AG04449 (cell line): ENCODE measurements around the gene SLC47A1.

Source experiments
- CTCF ChIA-PET: fragments of 350-600 bp; formaldehyde crosslinking; extraction: SDS; loops from one replicate; lab custom pipeline; 2021; ENCODE audit warnings: antibody characterized with exemption; lab: Yijun Ruan, JAX
- POLR2A ChIA-PET: fragments of 400-600, 350-600 bp; formaldehyde crosslinking; extraction: SDS; loops from one replicate; lab custom pipeline; 2020; ENCODE audit warnings: antibody characterized with exemption, inconsistent platforms; lab: Yijun Ruan, JAX
- DNase-seq: peaks from one replicate; pipeline ENCODE4 v3.0.0-alpha.2; 2010; ENCODE audit warnings: low read depth, low spot score
- H3K4me3 ChIP-seq: 2 replicates; pipeline ENCODE4 v1.5.1; 2011; ENCODE audit warnings: low read depth, mild to moderate bottlenecking, control low read depth, low read length
- CTCF ChIP-seq: IDR thresholded peaks from one replicate; pipeline ENCODE4 v1.5.1; 2011; ENCODE audit warnings: mild to moderate bottlenecking, moderate library complexity, low read length, control low read depth, inconsistent platforms; ENCODE audit not compliant: insufficient read depth; ENCODE audit errors: missing control alignments

Gene SLC47A1

GRCh38 chr17:19613979-19614378 lies 80.3 kb downstream of the SLC47A1 start:
- TF ChIP-seq CTCF = no peak
- no peak overlapping the region for H3K4me3 ChIP-seq
- no peak for DNase-seq
- POLR2A ChIA-PET = no interaction called here
- CTCF ChIA-PET = no interaction called here

DNA sequence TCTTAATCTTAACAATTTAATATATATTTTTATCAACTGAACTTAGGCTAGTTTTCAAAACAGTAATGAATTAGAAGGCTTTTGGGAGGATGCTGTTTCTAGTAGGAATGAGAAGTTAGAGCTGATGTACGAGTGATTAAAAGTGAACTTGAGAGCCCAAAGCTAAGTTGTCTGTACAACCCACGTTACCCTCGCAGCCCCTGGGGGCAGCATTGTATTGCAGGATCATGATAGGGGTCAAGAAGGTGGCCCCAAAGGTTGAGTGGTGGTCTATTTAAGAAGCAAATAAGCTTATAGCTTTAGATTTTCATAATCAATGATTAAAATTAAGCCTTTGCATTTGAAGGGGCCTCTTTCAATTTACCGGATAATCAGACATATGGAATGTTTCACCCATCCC lies 81.2 kb downstream of the SLC47A1 start:
- no peak overlapping the region for H3K4me3 ChIP-seq
- TF ChIP-seq CTCF = no peak
- POLR2A ChIA-PET = no interaction called here
- DNase-seq = no peak
- CTCF ChIA-PET = interaction anchor here (1.4 kb wide), 1 partner anchor 147 kb away, joined by 4 read pairs; no protein-coding TSS in a partner anchor

GRCh38 chr17:19618015-19618414 lies 84.4 kb downstream of the SLC47A1 start:
- DNase-seq = no peak
- no peak for TF ChIP-seq CTCF
- ChIA-PET CTCF (interaction anchor here (1.2 kb wide), 1 partner anchor 12 kb away, joined by 3 read pairs; no protein-coding TSS in a partner anchor), POLR2A (no interaction called here)
- H3K4me3 ChIP-seq = no peak overlapping the region

DNA sequence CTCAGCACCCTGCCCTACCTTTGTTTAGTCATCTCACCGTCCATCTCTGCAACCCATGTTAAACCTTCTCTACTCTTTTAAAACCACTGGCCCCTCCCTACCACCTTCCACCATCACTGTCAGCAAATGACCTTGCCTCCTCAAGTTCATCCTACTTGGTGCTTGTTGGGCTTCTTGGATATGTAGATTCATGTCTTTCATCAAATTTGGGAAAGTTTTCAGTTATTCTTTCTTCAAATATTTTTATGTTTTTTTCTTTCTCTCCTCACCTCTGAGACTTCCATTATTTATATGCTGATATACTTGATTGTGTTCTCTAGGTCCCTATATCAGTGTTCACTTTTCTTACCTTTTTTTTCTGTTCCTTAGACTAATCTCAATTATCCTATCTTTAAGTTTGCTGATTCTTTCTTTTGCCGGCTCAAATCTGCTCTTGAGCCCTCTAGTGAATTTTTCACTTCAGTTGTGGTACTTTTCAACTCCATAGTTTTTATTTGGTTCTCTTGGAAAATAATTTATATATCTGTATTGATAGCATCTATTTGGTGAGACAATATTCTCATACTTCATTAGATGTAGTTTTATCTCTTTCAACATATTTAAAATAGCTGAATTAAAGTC lies 86.2 kb downstream of the SLC47A1 start:
- CTCF ChIA-PET = no interaction called here
- no peak for DNase-seq
- TF ChIP-seq CTCF = no peak
- POLR2A ChIA-PET = no interaction called here
- H3K4me3 ChIP-seq = no peak overlapping the region

DNA sequence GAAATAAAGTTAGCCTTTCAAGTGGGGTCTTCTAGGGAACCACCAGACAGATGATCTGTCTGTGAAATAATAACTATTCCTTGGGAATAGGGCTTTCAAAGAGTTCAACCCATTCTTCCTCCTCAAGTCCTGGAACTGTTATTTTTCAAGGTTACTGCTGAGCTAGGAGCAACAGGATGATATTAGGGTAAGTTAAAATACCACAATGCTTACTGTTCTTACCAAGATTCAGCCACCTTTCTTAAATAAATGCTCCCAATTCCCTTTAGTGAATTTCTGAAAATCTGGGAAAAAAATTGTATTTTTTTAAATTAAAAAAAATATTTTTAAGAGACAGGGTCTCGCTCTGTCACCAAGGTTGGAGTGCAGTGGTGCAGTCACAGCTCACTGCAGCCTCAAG lies 88.0 kb downstream of the SLC47A1 start:
- no peak for DNase-seq
- no peak overlapping the region for H3K4me3 ChIP-seq
- CTCF ChIA-PET = no interaction called here
- POLR2A ChIA-PET = no interaction called here
- no peak for TF ChIP-seq CTCF

DNA sequence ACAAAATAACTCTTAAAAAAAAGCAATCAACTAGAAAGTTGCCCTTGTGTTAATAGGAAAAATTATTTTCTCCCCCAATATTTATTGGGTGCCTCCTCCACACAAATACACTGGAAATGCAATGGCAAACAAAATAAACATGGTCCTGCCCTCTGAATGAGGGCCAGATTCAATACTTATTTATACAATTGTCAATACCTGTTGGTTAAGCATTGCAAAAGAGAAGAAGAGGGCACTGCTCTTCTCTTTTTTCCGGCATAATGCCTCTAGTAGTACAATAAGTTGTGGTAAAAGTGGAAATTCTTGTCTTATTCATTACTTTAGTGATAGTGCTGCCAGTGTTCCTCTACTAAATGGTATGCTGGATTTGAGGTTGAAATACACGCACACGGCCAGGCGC lies 92.4 kb downstream of the SLC47A1 start:
- no peak for TF ChIP-seq CTCF
- no peak overlapping the region for H3K4me3 ChIP-seq
- POLR2A ChIA-PET = no interaction called here
- DNase-seq = no peak
- CTCF ChIA-PET = no interaction called here
